HG02763 (cell line): Measurements from ENCODE around the gene ARHGAP15.
A peak's percentile ranks its signal among the peaks of the same experiment; 100 is the strongest.

ENCODE experiments used
- ATAC-seq: cut with Tn5 transposase; IDR thresholded peaks from one replicate; pipeline ENCODE4 v1.9.1; 2021; ENCODE audit warnings: mild to moderate bottlenecking, moderate library complexity; ENCODE audit not compliant: unreplicated experiment

Gene ARHGAP15

GRCh38 chr2:143144813-143145455, 15.7 kb downstream of the ARHGAP15 start:
- no peak for ATAC-seq

GRCh38 chr2:143146366-143146765, 17.1 kb downstream of the ARHGAP15 start:
- no peak for ATAC-seq

- ATAC-seq, result no peak
These were observed 17.8 kb downstream of the ARHGAP15 start for GRCh38 chr2:143146815-143147530.

- no peak for ATAC-seq
These were observed 18.8 kb downstream of the ARHGAP15 start for GRCh38 chr2:143148011-143148410.

GRCh38 chr2:143148757-143149156, 19.5 kb downstream of the ARHGAP15 start:
- peak; percentile 63 for ATAC-seq

- peak; percentile 59 for ATAC-seq
These were observed 21.1 kb downstream of the ARHGAP15 start for GRCh38 chr2:143150287-143150686.

- ATAC-seq, result no peak
These were observed 22.0 kb downstream of the ARHGAP15 start for GRCh38 chr2:143151111-143151752.

GRCh38 chr2:143152219-143152618, 23.0 kb downstream of the ARHGAP15 start:
- ATAC-seq, result no peak

GRCh38 chr2:143152637-143153036, 23.4 kb downstream of the ARHGAP15 start:
- ATAC-seq, result no peak

- ATAC-seq, result no peak
These were observed 26.4 kb downstream of the ARHGAP15 start for GRCh38 chr2:143155661-143156060.

GRCh38 chr2:143157001-143157400, 27.8 kb downstream of the ARHGAP15 start:
- no peak for ATAC-seq

- ATAC-seq, result no peak
These were observed 28.2 kb downstream of the ARHGAP15 start for GRCh38 chr2:143157418-143157817.

- ATAC-seq, result no peak
These were observed 28.9 kb downstream of the ARHGAP15 start for GRCh38 chr2:143158098-143158497.

- ATAC-seq, result no peak
These were observed 29.6 kb downstream of the ARHGAP15 start for GRCh38 chr2:143158551-143159485.

- no peak for ATAC-seq
These were observed 30.2 kb downstream of the ARHGAP15 start for GRCh38 chr2:143159486-143159840.

GRCh38 chr2:143160732-143161707, 31.8 kb downstream of the ARHGAP15 start:
- ATAC-seq, result no peak

- ATAC-seq, result peak; percentile 78
These were observed 33.1 kb downstream of the ARHGAP15 start for GRCh38 chr2:143162123-143162837.

- ATAC-seq, result no peak
These were observed 33.8 kb downstream of the ARHGAP15 start for GRCh38 chr2:143162997-143163396.

GRCh38 chr2:143163499-143163898, 34.3 kb downstream of the ARHGAP15 start:
- ATAC-seq, result no peak
